Measurements from ENCODE around the gene KIAA0753. TPM values are rescaled to one million over a fixed set of nuclear protein-coding genes. Genes with fewer than 3 reads are reported as not detected.

Gene KIAA0753
- total RNA-seq, 1 experiment from 2014 or later = 6.9 TPM

- no TSS peak for BruUV-seq (replicated peaks)
- H3K9me2 ChIP-seq (replicated peaks; ENCODE audit: low read length) = no peaks in the 10 kb centered on the region
- intact Hi-C loops (cut with micrococcal nuclease) = no loop called here
- H3K27ac ChIP-seq (ENCODE audit: low read length) = peak within 1 kb of the TSS; percentile 90
- peaks cover 26% of the 10 kb centered on the region for H3K4me1 ChIP-seq (ENCODE audit: insufficient read depth, low read length)
- H3K36me3 ChIP-seq (ENCODE audit: low read depth, low read length) = peaks cover 13% of the 10 kb centered on the region
- ChIA-PET CTCF (interaction anchor here (0.6 kb wide), 2 partner anchors 25 to 215 kb away, joined by 5 read pairs; no protein-coding TSS in a partner anchor), POLR2A (ENCODE audit: unreplicated experiment) (interaction anchor here (0.6 to 0.7 kb wide), 2 partner anchors 9 to 368 kb away, joined by 3 to 4 read pairs; no protein-coding TSS in a partner anchor)
- peak within 1 kb of the TSS; percentile 89 for H2AFZ ChIP-seq (ENCODE audit: low read length)
- H3K27me3 ChIP-seq (ENCODE audit: low read length) = no peaks in the 10 kb centered on the region
- peak within 1 kb of the TSS; percentile 86 for H3K4me2 ChIP-seq (ENCODE audit: low read length)
- H3K4me3 ChIP-seq (ENCODE audit: low read length) = peak within 1 kb of the TSS; percentile 100
- ATAC-seq = peak; percentile 94
- TF ChIP-seq EZH2 (IDR thresholded peaks at IDR 0.05; ENCODE audit: low read length, unreplicated experiment) (no peak), CTCF (conservative IDR thresholded peaks at IDR 0.05; ENCODE audit: low read depth, low read length) (no peak), EZH2phosphoT487 (IDR thresholded peaks at IDR 0.05; ENCODE audit: borderline replicate concordance, low read length) (no peak)
- H3K9me3 ChIP-seq (ENCODE audit: low read length) = no peaks in the 10 kb centered on the region
- H3F3A ChIP-seq (ENCODE audit: low read length, unreplicated experiment) = no peaks in the 10 kb centered on the region
- H3K79me2 ChIP-seq (ENCODE audit: low read length) = peaks cover 66% of the 10 kb centered on the region
- DNase-seq = peak; percentile 92
- peaks cover 21% of the 10 kb centered on the region for H4K20me1 ChIP-seq (ENCODE audit: low read length)
- peak within 1 kb of the TSS; percentile 97 for H3K9ac ChIP-seq (ENCODE audit: low read length)
These were observed 10.9 kb upstream of the KIAA0753 start, which contains the start of the genes C17orf100 and MED31 for GRCh38 chr17:6651354-6651918. TSS of gene C17orf100 (plus strand) at chr17:6651762. CDS start at chr17:6651914, 152 bp downstream. TSS of gene MED31 (minus strand) at chr17:6651605. CDS start at chr17:6651528, 77 bp downstream.

GRCh38 chr17:6648181-6648580 lies 7.7 kb upstream of the KIAA0753 start:
- POLR2A ChIA-PET (ENCODE audit: unreplicated experiment) = no interaction called here
- peaks cover 33% of the 10 kb centered on the region for H4K20me1 ChIP-seq (ENCODE audit: low read length)
- peaks cover 13% of the 10 kb centered on the region for H3F3A ChIP-seq (ENCODE audit: low read length, unreplicated experiment)
- H3K36me3 ChIP-seq (ENCODE audit: low read depth, low read length) = peaks cover 31% of the 10 kb centered on the region
- no TSS peak for BruUV-seq (replicated peaks)
- TF ChIP-seq EZH2phosphoT487 (IDR thresholded peaks at IDR 0.05; ENCODE audit: borderline replicate concordance, low read length) (no peak), CTCF (conservative IDR thresholded peaks at IDR 0.05; ENCODE audit: low read depth, low read length) (peak; percentile 69)
- no peaks in the 10 kb centered on the region for H3K9me2 ChIP-seq (replicated peaks; ENCODE audit: low read length)
- no peak overlapping the region for H3K4me3 ChIP-seq (ENCODE audit: low read length)
- H3K9ac ChIP-seq (ENCODE audit: low read length) = no peak overlapping the region
- H3K79me2 ChIP-seq (ENCODE audit: low read length) = peaks cover 84% of the 10 kb centered on the region
- 0 out of 2 replicates have a peak, but pooled peaks have one; percentile 20 for ATAC-seq
- no peaks in the 10 kb centered on the region for H3K9me3 ChIP-seq (ENCODE audit: low read length)
- intact Hi-C loops (cut with micrococcal nuclease) = loop anchor here (5.0 kb wide), 1 partner anchor 176 kb away; no protein-coding TSS in a partner anchor
- no peak overlapping the region for H3K27ac ChIP-seq (ENCODE audit: low read length)
- 0 out of 2 replicates have a peak overlapping the region, but pooled peaks have one; percentile 26 for H3K4me2 ChIP-seq (ENCODE audit: low read length)
- peaks cover 38% of the 10 kb centered on the region for H3K4me1 ChIP-seq (ENCODE audit: insufficient read depth, low read length)
- no peaks in the 10 kb centered on the region for H3K27me3 ChIP-seq (ENCODE audit: low read length)
- no peak overlapping the region for H2AFZ ChIP-seq (ENCODE audit: low read length)
- peak; percentile 52 for DNase-seq
- CTCF ChIA-PET = interaction anchor here (0.6 to 0.7 kb wide), 3 partner anchors 8 to 175 kb away, joined by 3 to 7 read pairs (median 3); partner anchors contain the start of gene KIAA0753
